ENCODE measurements around the gene TMEM273.

The TMEM273 gene

GRCh38 chr10:49140304-49141177 is 47.6 kb downstream of the TMEM273 start:
- no peak for DNase-seq (ENCODE audit: low read depth)

- DNase-seq (ENCODE audit: low read depth), result no peak
Measured at GRCh38 chr10:49139846-49140195, 48.4 kb downstream of the TMEM273 start.

- DNase-seq (ENCODE audit: low read depth), result no peak
Measured at GRCh38 chr10:49139028-49139845, 49.0 kb downstream of the TMEM273 start.

GRCh38 chr10:49138361-49138891 is 49.8 kb downstream of the TMEM273 start:
- DNase-seq (ENCODE audit: low read depth), result no peak

- DNase-seq (ENCODE audit: low read depth), result no peak
Measured at GRCh38 chr10:49136525-49136924, 51.7 kb downstream of the TMEM273 start.

DNA sequence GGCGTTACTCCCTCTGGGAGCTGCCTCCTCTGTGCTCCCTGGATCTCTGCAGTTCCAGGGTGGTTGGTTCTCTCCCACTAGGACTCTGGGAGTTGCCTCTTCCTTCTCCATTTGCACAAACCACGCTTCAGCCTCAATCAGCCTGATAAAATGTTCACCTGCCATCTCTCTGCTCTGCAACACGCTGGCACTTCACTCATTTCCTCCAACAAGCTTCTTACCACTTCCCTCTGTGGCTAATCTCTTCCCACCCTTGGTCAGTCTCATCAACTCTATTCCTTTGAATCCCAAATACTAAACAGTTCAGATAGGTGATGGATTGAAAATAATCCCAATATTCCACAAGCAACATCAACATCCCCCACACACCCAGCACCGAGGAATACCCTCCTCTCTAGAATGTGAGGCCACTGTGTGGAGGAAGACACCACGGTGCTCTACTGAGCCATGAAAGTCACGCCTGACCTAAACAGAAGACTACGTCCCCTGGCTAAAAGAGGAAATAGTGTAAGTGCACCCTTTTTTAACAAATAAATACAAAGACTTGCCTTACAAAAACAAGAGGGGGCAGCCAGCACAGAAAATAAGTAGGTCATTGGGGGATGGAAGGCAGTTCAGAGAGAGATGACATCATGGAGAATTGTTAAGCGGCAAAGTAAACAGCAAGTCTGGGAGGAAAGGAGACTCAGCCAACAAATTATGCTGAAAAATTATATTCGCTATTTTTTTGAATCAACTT is 52.4 kb downstream of the TMEM273 start:
- DNase-seq (ENCODE audit: low read depth), result no peak

DNA sequence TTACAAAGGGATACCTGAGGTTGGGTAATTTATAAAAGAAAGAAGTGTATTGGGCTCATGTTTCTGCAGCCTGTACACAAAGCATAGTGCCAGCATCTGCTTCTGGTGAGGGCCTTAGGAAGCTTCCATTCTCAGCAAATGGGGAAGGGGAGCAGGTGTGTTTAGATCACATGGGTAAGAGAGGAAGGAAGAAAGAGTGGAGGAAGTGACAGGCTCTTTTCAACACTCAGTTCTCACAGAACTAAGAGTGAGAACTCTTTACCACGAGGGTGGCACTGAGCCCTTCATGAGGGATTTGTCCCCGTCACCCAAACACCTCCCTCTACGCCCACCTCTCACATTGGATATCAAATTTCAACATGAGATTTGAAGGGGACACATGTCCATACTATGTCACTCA is 53.9 kb downstream of the TMEM273 start:
- DNase-seq (ENCODE audit: low read depth), result no peak

DNA sequence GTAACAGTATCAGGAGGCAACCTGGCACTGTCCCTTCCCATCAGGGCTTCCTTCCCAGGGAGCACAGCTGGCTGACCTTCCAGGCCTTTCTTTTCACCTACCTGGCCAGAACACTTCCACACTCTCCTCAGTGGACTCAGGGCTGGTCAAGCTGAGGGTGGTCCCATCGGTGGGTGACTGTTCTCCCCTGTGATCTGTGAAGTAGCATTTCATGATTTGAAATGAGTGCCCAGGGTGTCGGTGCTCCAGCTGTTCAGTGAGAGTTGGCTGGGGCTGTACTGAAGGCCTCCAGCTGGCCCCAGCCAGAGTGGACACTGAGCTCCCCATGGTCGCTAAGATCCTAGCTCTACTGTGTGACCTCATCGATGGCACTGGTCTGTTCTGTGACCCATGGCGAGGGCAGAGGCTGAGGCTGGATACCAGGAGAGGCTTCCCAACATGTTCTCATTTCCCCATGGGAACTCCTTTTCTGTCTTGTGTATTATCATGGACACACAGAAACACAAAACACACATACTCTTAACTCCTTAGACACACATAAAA is 54.4 kb downstream of the TMEM273 start, which contains the start of gene FAM170B:
FAM170B (minus strand) TSS at position 316 of the 543 bp plus-strand sequence; CDS start at position 213, 103 bp downstream.
- no peak for DNase-seq (ENCODE audit: low read depth)

- no peak for DNase-seq (ENCODE audit: low read depth)
Measured at GRCh38 chr10:49132362-49132737, 55.8 kb downstream of the TMEM273 start.

GRCh38 chr10:49131507-49132361 is 56.5 kb downstream of the TMEM273 start:
- DNase-seq (ENCODE audit: low read depth), result no peak

DNA sequence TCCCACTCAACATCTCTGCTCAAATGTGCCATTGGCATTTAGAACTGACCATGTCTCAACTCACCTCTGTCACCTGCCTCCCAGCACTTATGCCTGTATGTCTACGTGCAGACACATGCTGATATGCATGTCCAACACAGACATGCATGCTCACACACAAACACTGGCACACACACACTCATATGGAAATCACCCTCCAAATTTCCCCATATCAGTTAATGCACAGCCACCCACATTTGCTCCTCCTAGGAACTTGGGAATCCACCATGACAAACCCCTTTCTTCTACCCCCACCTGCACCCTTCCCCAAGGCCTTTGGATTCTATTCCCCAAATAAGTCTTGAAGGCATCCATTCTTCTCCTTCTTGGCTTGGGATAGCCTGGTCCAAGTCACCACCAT is 58.8 kb downstream of the TMEM273 start:
- DNase-seq (ENCODE audit: low read depth), result no peak

DNA sequence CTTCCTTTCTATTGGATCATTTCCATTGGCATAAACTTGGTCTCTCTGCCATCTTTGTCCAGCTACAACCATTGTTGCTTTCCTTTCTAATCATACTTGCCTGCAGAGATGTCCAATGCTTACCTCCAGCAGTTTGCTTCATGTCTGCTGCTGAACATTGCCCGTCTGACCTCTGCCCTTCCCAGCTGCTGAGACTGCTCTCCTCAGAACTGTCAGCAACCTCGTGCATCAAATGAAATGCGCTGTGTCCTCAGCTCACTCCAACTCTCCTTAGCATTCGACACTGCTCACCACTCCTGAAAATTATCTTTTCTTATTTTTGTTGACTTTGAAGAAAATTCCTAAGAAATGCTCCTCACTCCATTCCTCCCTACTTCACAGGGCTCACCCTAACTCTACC is 59.3 kb downstream of the TMEM273 start:
- DNase-seq (ENCODE audit: low read depth), result no peak

- DNase-seq (ENCODE audit: low read depth), result no peak
Measured at GRCh38 chr10:49123981-49124950, 63.9 kb downstream of the TMEM273 start.

DNA sequence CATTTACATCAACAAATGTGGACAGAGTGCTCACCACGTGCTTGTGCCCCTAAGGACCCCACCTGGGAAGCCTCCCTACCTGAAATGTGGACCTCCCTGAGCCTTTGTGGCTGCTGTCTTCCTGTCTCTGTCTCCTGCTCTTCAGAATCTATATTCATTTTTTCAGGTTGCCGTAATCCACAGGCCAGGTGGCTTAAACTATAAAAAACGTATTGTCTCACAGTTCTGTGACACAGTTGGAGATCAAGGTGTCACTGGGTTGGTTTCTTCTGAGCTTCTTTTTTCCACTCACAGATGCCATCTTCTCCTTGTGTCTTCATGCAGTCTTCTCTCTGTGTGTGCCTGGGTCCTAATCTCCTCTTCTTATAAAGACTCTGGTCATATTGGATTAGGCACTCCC is 67.3 kb downstream of the TMEM273 start:
- DNase-seq (ENCODE audit: low read depth), result no peak

- DNase-seq (ENCODE audit: low read depth), result no peak
Measured at GRCh38 chr10:49119746-49120145, 68.4 kb downstream of the TMEM273 start.

- DNase-seq (ENCODE audit: low read depth), result no peak
Measured at GRCh38 chr10:49118430-49119074, 69.6 kb downstream of the TMEM273 start.

DNA sequence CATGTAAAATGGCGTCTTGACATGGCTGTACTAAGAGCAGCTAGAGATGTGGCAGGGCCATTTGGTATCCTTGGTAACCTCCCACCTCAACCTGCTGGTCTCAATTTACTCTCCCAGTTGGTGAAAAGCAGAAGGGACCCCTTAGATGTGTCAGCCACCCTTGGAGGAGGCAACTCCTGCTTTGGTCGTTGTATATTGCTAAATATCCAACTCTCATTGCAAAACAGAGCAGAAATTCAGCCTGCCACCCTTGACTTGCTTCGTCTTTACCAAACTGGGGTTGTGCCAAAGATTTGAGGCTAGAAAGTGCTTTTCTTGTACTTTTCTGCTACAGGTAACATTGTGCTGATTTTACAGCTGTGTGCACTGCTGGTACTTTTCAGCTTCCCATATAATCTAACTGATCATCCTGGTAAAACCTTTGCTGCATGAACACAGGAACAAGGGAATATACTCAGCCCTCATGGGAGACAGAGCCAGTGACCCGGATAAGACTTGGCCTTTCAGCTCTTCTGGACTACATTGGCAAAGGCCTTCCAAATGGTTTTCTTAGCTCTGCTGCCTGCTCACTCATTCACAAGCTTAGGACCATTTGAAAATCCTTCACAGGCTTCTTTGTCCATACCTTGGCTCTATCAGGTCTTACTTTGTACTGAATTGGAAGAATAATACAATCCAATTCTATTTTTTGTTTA is 70.7 kb downstream of the TMEM273 start:
- DNase-seq (ENCODE audit: low read depth), result no peak

DNA sequence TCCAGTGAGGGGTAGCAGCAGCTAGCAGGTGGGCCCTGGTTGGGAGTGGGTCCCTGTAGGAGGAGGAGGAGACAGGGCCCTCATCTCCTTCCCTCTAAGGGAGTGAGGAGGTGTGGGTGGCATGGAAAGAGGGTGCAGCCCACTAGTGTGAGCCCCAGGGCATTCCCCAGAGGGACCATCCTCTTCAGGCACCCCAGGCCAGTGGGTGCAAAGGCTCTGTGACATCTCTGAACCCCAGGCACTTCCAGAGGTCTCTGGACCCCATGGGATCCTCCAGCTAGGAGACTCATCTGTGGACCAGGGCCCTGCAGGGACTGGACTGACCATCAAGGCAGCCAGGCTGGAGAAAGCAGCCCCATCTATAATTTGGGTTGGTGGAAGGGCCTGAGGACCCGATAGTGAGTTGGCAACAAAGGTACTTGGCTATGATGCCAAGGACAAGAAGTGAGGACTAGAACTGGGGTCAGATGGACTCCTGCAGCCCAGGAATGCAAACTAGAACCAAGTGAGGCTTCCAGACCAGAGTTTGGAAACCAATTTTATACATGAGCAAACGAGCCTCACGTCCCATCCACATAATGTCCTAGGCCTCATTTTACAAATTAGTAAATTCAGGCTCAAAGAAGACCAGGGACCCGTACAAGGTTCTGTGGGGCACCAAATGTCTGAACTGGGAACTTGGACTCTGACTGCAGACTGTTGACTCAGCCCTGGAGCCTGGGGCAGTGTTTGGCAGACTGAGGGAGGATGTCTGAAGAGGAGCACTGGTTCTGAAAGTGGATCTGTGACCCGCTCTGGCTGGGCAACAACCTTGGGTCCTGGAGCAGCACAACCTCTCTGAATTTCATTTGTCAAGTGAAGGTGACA is 71.4 kb downstream of the TMEM273 start:
- DNase-seq (ENCODE audit: low read depth), result no peak
